NCI-H526 treated with DMSO at 0.1 percent for 48 hours (cell line): ENCODE results near the gene FGD5.

Experiments used
- DNase-seq: peaks from one replicate; lab custom pipeline; 2025; lab: John Stamatoyannopoulos, UW

FGD5 gene, protein sequence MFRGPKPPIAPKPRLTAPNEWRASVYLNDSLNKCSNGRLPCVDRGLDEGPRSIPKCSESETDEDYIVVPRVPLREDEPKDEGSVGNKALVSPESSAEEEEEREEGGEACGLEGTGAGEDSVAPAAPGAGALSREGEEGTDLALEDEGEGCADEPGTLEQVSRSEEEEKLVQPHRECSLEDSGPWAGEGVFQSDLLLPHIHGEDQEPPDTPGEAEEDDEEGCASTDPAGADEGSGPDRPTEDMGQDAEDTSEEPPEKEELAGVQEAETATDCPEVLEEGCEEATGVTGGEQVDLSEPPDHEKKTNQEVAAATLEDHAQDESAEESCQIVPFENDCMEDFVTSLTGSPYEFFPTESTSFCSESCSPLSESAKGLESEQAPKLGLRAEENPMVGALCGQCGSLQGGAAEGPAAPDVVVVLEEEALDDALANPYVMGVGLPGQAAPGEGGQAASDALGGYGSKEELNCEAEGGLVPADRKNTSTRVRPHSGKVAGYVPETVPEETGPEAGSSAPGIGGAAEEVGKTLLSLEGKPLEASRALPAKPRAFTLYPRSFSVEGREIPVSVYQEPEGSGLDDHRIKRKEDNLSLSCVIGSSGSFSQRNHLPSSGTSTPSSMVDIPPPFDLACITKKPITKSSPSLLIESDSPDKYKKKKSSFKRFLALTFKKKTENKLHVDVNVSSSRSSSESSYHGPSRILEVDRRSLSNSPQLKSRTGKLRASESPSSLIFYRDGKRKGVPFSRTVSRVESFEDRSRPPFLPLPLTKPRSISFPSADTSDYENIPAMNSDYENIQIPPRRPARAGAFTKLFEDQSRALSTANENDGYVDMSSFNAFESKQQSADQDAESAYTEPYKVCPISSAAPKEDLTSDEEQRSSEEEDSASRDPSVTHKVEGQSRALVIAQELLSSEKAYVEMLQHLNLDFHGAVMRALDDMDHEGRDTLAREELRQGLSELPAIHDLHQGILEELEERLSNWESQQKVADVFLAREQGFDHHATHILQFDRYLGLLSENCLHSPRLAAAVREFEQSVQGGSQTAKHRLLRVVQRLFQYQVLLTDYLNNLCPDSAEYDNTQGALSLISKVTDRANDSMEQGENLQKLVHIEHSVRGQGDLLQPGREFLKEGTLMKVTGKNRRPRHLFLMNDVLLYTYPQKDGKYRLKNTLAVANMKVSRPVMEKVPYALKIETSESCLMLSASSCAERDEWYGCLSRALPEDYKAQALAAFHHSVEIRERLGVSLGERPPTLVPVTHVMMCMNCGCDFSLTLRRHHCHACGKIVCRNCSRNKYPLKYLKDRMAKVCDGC (N-terminal part only)

DNA sequence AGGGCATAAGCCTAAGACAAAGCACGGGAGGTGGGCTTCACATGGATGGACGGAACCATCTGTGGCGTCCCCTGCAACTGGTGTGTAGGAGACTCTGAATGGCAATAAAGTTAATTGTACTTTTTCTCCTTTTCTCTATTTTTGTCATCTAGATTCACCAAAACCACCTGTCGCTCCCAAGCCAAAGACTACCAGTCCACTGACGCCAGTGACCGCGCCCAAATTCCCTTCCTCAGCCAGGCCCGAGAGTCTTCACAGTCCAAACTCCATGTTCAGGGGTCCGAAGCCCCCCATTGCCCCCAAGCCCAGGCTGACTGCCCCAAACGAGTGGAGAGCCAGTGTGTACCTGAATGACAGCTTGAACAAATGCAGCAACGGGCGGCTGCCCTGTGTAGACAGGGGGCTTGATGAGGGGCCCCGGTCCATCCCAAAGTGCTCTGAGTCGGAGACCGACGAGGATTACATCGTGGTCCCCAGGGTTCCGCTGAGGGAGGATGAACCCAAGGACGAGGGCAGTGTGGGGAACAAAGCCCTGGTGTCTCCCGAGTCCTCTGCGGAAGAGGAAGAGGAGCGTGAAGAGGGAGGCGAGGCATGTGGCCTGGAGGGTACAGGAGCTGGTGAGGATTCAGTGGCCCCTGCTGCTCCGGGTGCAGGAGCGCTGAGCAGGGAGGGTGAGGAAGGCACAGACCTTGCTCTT, at the start of gene FGD5:
Gene FGD5, plus strand, starts transcription at position 159 of the 697 bp plus-strand sequence. Its CDS starts 110 bp downstream, at position 269.
- no peak for DNase-seq

DNA sequence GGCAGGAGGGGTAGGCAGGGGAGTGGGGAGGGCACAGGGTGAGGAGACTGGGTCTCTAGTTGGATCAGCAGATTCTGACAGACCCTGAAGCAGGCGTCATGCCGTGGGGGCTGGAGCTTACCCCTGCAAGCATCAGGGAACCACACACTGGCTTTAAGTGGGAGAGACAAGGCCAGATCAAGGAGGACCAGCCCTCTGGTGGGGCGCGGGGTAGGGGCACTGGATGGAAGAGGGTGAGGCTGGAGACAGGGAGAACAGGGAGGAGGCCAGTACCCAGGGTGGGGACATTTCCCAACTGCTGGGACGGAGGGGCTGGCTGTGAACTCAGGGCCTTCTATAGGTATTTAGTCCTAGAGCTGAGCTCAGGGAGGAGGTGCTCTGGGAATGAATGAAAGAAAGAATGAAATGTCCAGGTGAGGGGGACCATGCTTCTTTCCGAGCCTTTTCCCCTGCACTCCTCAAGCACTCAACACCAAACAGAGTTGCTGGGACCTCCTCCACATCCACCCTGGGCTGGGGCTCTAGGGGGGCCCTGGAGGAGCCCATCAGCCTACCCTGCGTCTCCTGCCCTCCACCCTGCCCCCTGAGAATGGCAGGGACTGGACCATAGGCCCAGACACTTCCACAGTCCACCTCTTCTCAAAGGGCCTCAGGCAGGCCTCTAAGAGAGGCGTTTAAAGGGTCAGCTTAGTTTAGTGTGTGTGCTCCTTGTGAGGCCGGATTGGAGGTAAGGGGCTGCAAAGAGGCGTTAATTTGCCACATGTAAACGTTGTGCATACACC, 49.0 kb upstream of the FGD5 start:
- DNase-seq: no peak

DNA sequence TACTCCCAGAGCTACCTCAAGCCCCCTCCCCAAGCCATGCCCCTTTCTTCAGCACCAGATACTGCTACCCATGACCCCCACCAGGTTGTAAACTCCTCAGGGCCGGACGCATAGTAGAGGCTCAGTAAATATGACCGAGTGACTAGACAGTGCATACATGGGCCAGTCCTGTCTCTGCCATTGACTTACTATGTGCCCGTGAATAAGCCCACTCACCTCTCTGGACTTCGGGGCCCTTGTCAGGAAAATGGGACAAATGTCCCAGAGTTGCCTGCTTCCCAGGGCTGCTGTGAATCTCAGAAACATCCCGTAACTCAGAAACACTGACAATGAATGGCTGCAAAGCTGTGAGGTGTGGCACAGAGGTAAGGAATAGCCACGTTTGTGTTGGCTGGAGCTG, 48.2 kb upstream of the FGD5 start:
- no peak for DNase-seq

DNA sequence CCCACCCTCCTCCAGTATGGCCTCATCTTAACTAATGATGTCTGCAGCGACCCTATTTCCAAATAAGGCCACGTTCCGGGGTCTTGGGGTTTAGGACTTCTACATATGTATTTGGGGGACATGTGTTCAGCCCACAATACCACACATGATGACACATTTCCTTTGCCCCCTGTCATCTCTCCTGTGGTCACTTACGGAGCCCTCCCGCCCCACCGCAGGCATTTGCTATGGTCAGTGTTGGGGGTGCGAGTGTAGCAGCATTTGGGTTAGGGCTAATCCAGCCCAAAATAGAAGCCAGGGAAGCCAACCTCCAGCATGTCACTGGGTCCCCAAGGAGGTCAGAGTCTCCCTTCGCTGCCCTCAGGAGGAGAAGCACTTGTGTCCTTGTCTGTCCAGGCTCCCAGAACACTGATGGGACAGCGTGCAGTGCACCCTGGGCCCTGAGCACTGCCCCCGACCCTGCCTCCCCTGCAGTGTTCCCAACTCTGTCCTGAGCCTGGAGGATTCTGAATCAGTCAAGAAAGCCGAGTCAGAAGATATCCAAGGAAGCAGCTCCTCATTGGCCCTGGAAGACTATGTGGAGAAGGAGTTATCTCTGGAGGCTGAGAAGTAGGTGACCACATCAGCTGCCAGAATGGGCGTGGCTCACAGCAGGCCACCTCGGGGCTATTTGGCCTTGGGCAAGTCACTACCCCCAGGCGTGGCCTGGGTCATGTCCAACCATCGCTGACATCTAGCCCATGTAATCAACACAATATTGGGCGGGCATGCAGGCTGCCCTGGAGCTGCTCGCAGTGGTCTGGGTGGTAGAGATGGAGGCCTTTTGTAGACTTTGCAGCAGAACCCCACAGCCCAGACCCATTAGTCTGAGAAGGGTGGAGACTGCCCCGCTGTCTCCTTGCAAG, 46.9 kb upstream of the FGD5 start:
- DNase-seq: no peak

DNA sequence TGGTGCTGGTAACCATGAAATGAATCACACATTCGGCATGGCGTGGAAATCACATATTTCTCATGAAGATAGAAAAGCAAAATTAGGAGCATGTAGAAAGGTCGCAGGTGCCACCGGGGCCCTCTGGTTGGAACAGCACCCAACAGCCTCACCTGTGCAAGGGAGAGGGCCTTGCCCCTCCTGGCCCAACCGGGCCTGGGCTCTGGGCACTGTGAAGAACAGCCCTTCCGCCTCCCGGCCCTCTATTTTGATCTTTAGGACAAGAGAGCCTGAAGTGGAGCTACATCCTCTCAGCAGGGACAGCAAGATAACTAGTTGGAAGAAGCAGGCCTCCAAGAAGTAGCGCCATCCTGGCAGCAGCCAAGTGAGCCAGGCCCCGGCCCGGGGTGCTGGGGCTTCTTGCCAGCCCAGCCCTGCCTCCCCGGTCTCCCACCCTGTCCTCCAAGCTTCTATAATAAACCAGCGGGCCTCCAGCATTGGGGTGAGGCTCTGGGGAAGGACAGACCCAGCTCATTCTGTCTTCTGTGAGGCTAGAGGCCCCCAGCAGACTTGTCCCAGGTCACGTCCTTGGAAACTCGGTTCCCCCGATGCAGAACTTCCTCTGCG, 46.1 kb upstream of the FGD5 start:
- no peak for DNase-seq

DNA sequence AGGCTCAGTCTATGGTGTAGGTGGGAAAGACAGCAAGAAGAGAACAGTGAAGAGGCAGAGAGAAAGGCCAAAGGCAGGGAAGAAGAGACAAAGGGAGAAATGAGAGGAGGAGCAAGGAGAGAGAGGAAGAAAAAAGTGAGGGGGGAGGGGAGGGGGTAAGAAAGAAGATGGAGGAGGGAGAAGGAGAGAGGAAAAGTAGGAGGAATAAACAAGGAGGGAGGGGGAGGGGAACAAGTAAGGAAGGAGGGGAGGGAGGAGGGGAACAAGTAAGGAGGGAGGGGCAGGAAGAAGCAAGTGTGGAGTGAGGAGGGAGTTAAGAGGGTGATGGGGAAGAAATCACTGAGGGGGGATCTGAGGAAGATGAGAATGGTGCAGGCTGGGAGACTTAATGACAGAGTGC, 45.5 kb upstream of the FGD5 start:
- no peak for DNase-seq

DNA sequence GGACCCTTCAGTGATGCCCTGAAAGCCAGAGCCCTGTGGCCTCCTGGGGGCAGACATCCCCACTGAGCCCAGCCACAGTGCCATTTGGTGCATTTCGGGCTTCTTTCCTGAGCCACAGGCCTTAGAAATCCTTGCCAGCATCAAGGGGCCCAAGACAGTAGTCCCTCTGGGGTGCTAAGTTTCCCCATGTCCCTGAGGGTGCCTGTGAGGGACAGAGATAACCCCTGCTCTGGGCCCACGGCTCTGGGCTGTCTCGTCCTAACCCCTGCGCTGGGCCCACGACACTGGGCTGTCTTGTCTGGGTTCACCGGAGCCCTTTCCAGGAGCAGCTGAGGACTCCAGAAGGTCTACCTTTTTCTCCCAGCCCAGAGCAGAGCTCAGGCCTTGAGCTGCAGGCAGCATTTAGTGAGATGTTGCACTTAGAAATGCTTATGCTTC, 45.1 kb upstream of the FGD5 start:
- no peak for DNase-seq

DNA sequence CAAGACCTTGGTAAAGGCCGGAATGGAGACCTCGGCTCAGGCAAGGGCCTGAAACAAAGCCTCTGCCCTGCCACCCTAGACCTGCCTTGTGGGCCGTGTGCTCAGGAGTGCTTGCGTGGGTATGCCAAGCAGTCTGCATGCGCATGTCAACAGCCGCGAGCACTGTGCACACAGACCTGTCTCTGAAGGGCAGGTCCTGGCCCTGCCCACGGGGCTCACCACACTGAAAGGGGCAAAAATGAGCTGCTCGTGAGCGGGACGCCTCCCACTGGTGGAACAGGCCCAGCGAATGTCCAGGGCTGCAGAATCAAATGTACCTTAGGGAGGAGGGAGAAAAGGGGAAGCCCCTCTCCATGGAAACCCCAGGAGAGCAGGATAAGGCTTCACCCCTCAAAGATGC, 44.3 kb upstream of the FGD5 start:
- DNase-seq: no peak

DNA sequence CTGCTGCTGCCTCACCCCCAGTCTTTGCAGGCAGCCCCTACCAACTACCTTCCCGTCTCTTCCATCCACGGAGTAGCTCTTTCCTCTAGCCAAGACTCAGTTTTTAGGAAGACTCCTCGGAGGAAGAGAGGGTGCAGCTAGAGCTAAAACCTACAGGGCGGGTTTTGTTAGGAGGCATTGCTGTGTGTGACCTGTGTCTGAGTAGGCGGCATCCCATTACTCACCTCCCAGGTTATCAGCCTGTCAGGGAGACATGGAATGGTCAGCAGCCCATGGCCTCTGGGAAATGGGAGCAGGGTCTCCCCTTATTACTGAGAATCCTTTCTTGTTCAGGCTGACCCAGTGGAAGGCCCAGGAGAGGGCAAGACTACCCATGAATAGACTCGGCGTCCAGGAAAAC, 43.8 kb upstream of the FGD5 start:
- no peak for DNase-seq

DNA sequence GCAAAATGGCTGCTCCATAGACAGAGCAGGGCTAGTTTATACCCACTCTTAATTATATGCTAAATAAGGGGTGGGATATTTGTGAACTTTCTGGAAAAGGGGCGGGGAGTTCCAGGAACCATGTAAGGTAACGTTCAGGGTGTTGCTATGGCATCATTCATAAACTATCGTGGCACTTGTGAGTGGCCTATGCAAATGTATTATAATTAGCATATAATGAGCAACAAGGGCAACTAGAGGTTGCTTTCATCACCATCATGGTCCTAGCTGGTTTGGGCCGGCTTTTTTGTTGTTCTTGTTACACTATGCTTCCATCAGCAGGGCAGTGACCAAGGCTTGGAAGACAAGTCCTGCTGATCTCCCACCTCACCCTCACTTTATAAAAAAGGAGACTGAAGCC, 43.2 kb upstream of the FGD5 start:
- DNase-seq: no peak

DNA sequence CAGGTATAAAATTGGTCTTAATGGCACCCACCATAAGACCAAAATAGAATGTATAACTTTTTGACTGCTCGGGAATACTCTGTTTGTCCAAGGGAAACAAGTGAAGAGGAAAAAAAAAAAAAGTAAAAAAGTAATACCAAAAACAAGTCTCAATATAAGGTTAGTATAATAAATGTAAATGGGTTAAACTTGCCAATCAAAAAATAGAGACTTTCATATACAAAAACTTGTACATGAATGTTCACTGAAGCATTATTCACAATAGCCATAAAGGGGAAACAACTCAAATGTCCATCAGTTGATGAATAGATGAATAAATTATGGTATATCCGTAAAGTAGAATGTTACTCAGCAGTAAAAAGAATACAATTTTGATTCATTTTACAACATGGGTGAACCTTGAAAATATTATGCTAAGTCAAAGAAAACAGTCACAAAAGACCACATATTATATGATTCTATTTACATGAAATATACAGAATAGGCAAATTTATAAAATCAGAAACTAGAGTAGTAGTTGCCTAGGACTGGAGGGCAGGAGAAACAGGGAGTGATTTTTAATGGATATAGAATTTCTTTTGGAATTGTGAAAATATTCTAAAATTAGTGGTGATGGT, 39.6 kb upstream of the FGD5 start:
- no peak for DNase-seq

DNA sequence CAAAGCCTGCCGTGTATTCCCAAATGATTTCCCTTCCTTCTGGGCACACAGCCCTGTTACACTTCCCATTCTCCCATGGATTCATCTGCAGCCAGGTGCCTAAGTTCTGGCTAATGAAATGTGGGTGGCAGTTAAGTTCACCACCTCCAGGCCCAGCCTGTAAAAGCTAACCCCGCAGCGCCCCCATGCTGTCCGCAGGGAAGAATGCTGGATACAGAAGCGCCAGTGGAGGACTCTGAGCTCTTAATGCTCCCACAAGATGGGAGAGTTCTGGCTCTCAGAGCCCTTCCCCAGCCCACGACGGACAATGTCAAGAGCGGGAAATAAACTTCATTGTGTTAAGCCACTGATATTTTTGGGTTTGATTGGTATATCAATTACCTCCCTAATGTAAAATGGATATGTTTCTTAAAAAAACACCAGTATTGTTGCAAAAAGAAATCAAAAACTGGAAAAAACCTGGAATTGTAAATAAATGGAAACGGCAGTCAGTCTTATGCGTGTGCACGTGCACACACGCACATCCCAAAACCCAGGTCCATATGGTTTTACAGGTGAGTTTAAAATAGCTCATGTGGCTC, 37.7 kb upstream of the FGD5 start:
- DNase-seq: peak; percentile 77

DNA sequence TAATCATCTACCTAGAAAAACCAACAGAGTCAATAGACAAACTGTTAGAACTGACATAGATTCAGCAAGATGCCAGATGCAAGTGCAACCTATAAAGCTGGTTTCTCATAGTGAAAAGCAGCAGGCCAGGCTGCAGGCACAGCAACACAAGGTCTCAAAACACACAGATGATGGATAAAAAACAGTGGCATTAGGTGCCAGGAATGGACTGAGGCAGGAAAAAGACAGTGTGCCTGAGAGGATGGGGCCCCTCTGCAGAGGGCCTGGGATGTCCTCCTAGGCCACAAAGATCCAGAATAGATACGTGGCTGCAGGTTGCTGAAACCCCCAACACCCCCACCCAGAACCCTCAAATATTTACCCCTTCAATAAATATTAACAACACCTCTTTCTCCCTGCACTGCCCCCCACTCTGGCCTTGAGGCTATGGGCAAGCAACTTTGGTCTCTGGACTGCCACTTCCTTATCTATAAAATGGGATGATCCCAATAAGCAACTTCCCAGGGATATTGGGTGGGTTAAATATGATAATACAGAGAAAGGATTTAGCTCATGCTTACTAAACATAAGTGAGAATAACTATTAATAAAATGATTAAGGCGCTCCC, 35.2 kb upstream of the FGD5 start:
- no peak for DNase-seq

DNA sequence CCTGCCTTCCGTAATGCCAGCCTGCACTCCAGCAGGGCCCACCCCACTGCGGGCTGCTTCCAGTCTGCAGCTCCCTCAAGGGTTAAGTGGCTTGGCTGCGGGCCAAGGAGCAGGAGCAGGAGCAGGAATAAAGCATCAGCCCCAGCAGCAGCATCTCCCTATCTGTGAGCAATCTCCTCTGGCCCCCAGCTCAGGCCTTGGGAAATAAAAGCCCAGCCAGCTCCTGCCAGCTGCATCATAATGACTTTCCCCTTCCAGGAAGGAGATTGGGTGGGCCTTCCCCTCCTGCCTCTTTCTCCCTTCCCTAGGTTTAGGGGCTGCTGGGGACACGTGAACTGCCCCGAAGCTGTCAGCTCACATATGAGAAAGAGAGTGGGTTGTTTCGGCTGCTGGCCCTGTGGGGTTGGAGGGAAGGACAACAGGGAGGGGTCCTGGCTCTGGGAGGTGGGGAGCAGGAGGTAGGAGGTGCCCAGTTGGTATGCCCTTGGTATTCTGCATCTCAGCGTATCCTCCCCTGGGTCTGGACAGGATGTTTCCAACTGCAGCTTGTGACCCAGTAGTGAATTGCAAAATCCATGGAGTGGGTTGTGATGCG, 34.6 kb upstream of the FGD5 start:
- DNase-seq: no peak

DNA sequence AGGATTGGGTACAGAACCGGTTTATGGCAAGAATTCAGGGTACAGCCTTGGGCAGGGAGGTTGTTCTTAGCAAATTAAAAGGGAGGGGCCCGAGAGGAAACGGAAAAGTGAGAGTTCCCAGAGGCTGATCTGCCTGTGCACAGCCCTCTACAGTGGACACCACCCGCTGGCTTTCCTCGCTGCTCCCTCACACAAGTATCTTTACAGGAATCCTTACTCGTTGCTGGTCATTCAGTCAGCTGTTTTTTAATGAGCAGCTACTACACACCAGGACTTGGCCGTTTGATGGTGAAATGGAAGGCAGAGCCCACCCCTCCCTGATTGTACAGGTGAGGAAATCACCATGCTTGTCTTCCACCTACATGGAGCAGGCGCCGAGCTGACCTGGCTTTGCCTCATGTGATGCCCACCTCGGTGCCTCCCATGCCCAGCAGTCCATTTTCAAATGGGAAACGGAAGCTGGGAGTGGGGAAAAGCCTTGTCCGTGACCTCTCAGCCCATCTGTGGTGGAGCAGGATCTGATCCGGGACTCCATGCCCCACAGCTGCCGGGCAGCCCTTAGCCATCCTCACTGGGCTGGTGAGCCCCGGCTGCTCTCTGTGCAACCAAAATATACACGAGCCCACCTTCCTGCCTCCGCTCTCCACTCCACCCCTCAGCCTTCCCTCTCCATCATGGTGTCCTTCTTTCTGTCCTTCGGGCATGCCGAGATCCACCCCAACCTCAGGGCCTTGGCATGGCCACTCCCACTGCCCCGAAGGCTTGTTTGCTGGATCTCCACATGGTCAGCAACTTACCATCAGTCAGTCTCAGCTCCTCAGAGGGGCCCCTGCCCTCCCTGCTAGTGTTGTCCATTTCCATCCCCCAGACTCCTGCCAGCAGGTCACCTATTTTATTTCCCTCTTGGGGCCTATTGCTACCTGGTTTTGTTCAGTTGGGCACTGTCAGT, 33.3 kb upstream of the FGD5 start:
- no peak for DNase-seq

DNA sequence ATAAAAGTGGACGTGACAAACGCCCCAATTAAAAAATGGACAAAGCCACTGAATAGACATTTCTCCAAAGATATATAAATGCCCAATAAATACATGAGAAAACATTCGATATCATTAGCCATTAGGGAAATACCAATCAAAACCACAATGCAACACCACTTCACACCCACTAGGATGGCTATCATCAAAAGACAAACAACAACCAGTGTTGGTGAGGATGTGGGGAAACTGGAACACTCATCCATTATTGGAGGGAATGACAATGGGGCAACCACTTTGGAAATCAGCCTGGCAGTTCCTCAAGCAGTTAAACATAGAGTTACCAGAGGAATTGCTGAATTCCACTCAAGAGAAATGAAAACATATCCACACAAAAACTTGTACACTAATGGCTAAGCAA, 32.4 kb upstream of the FGD5 start:
- DNase-seq: no peak

DNA sequence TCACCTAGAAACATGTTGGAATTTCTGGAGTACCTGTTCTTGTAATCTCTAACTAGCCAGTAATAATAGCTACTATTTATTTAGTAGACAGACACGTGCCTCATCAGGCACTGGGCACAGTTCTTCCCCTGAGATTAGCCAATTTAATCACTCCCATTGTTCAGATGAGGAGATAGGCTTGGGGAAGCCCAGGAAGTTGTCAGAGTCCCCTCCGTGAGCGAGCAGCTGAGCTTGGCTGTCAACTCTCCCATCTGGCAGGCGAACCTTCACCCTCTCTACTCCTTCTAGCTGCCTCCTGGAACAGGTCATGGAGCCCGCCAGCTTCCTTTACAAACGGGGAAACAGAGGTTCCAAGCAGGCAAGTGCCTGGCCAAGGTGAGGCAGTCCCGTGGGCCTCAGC, 31.1 kb upstream of the FGD5 start:
- no peak for DNase-seq
